Prostate gland (tissue), 2 donors: ENCODE measurements around the gene CCNJ. TPM values are rescaled to one million over a fixed set of nuclear protein-coding genes. Genes with fewer than 3 reads are reported as not detected.

ENCODE experiments used
- DNase-seq: peaks from one replicate; pipeline ENCODE4 v3.0.0-alpha.2; 2019; ENCODE audit warnings: low spot score
- H3K27ac ChIP-seq, 2 donors: fragments of 200-600 bp; sonication (generic); 2 replicates each; pipeline ENCODE4 v1.5.1; 2017 to 2019
- H3K27me3 ChIP-seq: fragments of 200-600 bp; sonication (generic); replicated peaks from 2 replicates; pipeline ENCODE4 v1.5.1; 2019; ENCODE audit not compliant: insufficient read depth
- H3K36me3 ChIP-seq, 2 donors: fragments of 200-600 bp; sonication (generic); 1 replicate in 1 of 2; 2 replicates in 1 of 2; pipeline versions ENCODE4 v1.5.1 to v1.8.1; 2017 to 2019
- H3K4me1 ChIP-seq: fragments of 200-600 bp; sonication (generic); replicated peaks from 2 replicates; pipeline ENCODE4 v1.5.1; 2019
- H3K4me3 ChIP-seq, 2 donors: fragments of 200-600 bp; sonication (generic); 2 replicates each; pipeline ENCODE4 v1.5.1; 2017 to 2019
- H3K9me3 ChIP-seq: fragments of 200-600 bp; sonication (generic); 2 replicates; pipeline ENCODE4 v1.5.1; 2017
- CTCF ChIP-seq, 4 experiments: fragments of 200-600 bp in 2 of 4; fragments of 450-650 bp in 2 of 4; sonication (generic) in 2 of 4; IDR thresholded peaks; 1 replicate in 3 of 4; 2 replicates in 1 of 4; pipeline ENCODE4 v1.5.1; 2016 to 2019; ENCODE audit warnings: antibody characterized with exemption in 4 of 4, mild to moderate bottlenecking in 2 of 4, moderate library complexity in 2 of 4
- POLR2A ChIP-seq: fragments of 450-650 bp; IDR thresholded peaks from one replicate; pipeline ENCODE4 v1.6.1; 2016; ENCODE audit warnings: antibody characterized with exemption, mild to moderate bottlenecking
- POLR2AphosphoS5 ChIP-seq: sonication (generic); formaldehyde crosslinking; IDR thresholded peaks from one replicate; pipeline ENCODE4 v1.6.1; 2017; ENCODE audit warnings: antibody characterized with exemption
- WGBS: methylation state at CpG from one replicate; pipeline ENCODE4 v1.1.5; 2018; 5-methylcytosine and 5-hydroxymethylcytosine counted together
- intact Hi-C: fragments of 100-400 bp; cut with DNase I; formaldehyde crosslinking; loops from one replicate; pipeline ENCODE4 v1.14.2; 2022
- total RNA-seq, 2 donors: library from RNA; depleted of rRNA; stranded (reverse); fragments of >200 nt; gene quantifications; one replicate each; pipeline ENCODE4 v1.1.0, GENCODE V29; 2016

CCNJ gene
- total RNA-seq, 2 donors from 2014 or later, result 6.3 to 7.5 TPM

- no peak for DNase-seq
- H3K36me3 ChIP-seq, result peaks cover 0 to 3% of the 10 kb centered on the region in 2 donors
- TF ChIP-seq POLR2AphosphoS5, result no peak
- no peak for TF ChIP-seq CTCF (IDR thresholded peaks at IDR 0.05)
- TF ChIP-seq POLR2A, result no peak
These were observed 13.4 kb downstream of the CCNJ start for GRCh38 chr10:96056787-96057186.

GRCh38 chr10:96061232-96061631, 17.8 kb downstream of the CCNJ start:
- intact Hi-C loops, result loop anchor here (10.0 kb wide), 1 partner anchor 46 kb away; no protein-coding TSS in a partner anchor
- H3K9me3 ChIP-seq, result no peaks in the 10 kb centered on the region
- TF ChIP-seq POLR2A, result no peak
- TF ChIP-seq POLR2AphosphoS5, result no peak
- no peak for TF ChIP-seq CTCF (IDR thresholded peaks at IDR 0.05)
- no peaks in the 10 kb centered on the region for H3K27me3 ChIP-seq
- no peak overlapping the region for H3K4me3 ChIP-seq
- no peak overlapping the region for H3K27ac ChIP-seq
- DNase-seq, result no peak
- 86% methylated on average over 3 of the region's 3 CpGs for WGBS
- H3K36me3 ChIP-seq, result peaks cover 0 to 3% of the 10 kb centered on the region in 2 donors
- H3K4me1 ChIP-seq, result no peaks in the 10 kb centered on the region

More at GRCh38 chr10:96056787-96057186, 13.4 kb downstream of the CCNJ start:
- intact Hi-C loops, result no loop called here
- 93% methylated on average over 7 of the region's 7 CpGs for WGBS
- no peak overlapping the region for H3K4me3 ChIP-seq
- no peak overlapping the region for H3K27ac ChIP-seq
- no peaks in the 10 kb centered on the region for H3K4me1 ChIP-seq
- no peaks in the 10 kb centered on the region for H3K9me3 ChIP-seq
- no peaks in the 10 kb centered on the region for H3K27me3 ChIP-seq

- Histone ChIP-seq H3K27me3 (no peaks in the 10 kb centered on the region), H3K27ac (no peak overlapping the region), H3K36me3 (no peaks in the 10 kb centered on the region), H3K9me3 (no peaks in the 10 kb centered on the region), H3K4me3 (no peak overlapping the region), H3K4me1 (no peaks in the 10 kb centered on the region)
- 92% methylated on average over 2 of the region's 2 CpGs for WGBS
- intact Hi-C loops, result no loop called here
- DNase-seq, result no peak
- TF ChIP-seq POLR2AphosphoS5 (no peak), CTCF (IDR thresholded peaks at IDR 0.05) (no peak), POLR2A (no peak)
These were observed 29.3 kb downstream of the CCNJ start for GRCh38 chr10:96072674-96073073.

- 89% methylated on average over 1 of the region's 1 CpG for WGBS
These were observed 30.3 kb downstream of the CCNJ start for GRCh38 chr10:96073722-96074121.

More at GRCh38 chr10:96073722-96074121, 30.3 kb downstream of the CCNJ start:
- Histone ChIP-seq H3K36me3 (no peaks in the 10 kb centered on the region), H3K9me3 (no peaks in the 10 kb centered on the region), H3K27ac (no peak overlapping the region), H3K27me3 (no peaks in the 10 kb centered on the region), H3K4me1 (no peaks in the 10 kb centered on the region), H3K4me3 (no peak overlapping the region)
- DNase-seq, result no peak
- intact Hi-C loops, result no loop called here
- TF ChIP-seq POLR2AphosphoS5 (no peak), CTCF (IDR thresholded peaks at IDR 0.05) (no peak), POLR2A (no peak)
